GM21737 (cell line): ENCODE measurements around the gene ICAM1.
A peak's percentile ranks its signal among the peaks of the same experiment; 100 is the strongest.

ENCODE experiments used
- ATAC-seq: cut with Tn5 transposase; IDR thresholded peaks from one replicate; pipeline ENCODE4 v1.9.1; 2021; ENCODE audit warnings: mild to moderate bottlenecking, moderate library complexity; ENCODE audit not compliant: unreplicated experiment

Gene ICAM1

DNA sequence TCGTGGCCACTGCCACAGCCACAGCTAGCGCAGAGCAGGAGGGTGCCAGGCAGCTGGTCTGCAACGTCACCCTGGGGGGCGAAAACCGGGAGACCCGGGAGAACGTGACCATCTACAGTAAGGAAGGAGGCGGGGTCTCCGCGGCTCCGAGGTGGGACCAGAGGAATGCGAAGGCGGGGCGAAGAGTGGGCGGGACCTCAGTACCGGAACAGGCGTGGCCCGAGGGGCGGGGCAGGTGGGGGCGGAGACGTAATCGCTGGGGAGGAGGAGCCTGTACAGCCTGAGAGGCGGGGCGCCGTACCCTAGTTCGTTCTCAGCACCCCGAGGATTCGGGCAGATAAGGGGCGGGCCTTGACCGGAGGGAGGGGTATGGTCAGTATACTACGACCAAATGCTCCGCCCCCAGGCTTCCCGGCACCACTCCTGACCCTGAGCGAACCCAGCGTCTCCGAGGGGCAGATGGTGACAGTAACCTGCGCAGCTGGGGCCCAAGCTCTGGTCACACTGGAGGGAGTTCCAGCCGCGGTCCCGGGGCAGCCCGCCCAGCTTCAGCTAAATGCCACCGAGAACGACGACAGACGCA, 21.4 kb downstream of the ICAM1 start:
- ATAC-seq, result peak; percentile 56

DNA sequence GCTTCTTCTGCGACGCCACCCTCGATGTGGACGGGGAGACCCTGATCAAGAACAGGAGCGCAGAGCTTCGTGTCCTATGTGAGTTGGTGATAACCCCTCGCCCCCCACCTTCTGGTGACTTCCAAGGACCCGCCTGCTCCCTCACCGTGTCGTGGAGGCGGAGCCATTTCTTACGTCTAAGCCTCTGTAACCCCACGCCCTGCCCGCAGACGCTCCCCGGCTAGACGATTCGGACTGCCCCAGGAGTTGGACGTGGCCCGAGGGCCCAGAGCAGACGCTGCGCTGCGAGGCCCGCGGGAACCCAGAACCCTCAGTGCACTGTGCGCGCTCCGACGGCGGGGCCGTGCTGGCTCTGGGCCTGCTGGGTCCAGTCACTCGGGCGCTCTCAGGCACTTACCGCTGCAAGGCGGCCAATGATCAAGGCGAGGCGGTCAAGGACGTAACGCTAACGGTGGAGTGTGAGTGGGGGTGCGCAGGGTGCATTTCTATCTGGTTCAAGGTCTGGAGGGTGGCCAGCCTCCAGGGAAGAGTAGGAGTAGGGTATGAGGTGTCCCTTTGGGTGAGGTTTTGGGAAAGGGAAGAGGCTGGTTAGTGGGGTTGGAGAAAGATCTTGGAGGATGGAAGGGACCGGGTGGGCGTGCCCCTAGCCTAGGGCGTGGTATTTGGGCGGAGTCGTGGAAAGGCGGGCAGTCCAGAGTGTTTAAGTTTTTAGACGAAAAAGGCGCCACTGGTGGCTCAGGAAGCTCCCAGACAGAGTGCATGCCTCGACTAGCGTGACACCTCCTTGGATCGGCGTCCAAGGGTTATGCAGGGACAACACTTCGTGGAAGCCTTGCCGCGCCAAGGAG, 22.1 kb downstream of the ICAM1 start:
- no peak for ATAC-seq

DNA sequence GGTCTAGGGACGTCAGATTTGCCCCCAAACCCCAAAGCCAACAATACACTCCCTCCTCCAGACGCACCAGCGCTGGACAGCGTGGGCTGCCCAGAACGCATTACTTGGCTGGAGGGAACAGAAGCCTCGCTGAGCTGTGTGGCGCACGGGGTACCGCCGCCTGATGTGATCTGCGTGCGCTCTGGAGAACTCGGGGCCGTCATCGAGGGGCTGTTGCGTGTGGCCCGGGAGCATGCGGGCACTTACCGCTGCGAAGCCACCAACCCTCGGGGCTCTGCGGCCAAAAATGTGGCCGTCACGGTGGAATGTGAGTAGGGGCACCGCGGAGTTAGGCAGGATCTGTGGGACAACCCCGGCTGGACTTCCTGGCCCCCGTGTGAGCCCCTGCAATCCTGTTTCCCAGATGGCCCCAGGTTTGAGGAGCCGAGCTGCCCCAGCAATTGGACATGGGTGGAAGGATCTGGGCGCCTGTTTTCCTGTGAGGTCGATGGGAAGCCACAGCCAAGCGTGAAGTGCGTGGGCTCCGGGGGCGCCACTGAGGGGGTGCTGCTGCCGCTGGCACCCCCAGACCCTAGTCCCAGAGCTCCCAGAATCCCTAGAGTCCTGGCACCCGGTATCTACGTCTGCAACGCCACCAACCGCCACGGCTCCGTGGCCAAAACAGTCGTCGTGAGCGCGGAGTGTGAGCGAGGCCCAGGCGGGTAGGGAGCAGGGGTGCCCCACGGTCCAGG, 22.9 kb downstream of the ICAM1 start:
- no peak for ATAC-seq

DNA sequence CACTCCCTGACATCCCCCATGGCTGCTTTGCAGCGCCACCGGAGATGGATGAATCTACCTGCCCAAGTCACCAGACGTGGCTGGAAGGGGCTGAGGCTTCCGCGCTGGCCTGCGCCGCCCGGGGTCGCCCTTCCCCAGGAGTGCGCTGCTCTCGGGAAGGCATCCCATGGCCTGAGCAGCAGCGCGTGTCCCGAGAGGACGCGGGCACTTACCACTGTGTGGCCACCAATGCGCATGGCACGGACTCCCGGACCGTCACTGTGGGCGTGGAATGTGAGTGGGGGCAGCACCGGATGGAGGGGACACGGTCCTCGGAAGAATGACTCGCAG, 23.4 kb downstream of the ICAM1 start:
- ATAC-seq, result no peak

DNA sequence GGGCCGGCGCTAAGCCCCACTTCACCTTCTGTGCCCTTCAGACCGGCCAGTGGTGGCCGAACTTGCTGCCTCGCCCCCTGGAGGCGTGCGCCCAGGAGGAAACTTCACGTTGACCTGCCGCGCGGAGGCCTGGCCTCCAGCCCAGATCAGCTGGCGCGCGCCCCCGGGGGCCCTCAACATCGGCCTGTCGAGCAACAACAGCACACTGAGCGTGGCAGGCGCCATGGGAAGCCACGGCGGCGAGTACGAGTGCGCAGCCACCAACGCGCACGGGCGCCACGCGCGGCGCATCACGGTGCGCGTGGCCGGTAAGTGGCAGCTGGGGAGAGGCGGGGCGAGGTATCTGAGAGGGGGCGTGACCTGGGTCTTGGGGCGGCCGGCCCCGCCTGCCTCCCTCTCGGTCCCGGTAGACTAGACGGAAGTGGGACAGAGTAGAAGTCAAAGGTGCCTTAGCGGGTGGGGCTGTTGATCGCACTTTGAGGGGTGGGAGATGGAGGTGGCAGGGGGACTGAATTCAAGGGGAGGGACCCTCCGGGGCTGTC, 24.5 kb downstream of the ICAM1 start:
- ATAC-seq, result no peak

DNA sequence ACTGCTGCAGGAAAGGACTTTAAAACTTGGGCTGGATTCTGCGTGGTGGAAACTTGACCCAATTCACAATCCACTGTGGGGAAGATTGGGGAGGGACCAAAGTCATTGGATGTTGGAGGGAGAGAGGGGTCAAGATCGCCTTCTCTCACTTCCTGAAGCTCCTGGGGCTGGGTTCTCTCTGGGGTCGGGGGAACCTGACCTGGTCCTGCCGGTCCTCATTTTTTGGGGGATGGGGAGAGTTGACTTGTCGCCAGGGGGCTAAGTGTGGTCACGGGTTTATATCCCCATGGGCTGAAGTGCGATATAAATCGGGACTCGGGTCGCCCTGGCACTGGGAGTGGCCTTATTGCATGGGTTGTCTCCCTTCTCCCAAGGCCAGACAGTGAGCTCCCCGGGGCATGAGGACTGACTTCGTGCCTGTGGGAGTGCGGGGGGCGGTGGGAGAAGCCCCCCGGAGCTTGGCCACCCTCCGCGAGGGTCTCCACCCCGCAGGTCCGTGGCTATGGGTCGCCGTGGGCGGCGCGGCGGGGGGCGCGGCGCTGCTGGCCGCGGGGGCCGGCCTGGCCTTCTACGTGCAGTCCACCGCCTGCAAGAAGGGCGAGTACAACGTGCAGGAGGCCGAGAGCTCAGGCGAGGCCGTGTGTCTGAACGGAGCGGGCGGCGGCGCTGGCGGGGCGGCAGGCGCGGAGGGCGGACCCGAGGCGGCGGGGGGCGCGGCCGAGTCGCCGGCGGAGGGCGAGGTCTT, 25.1 kb downstream of the ICAM1 start:
- no peak for ATAC-seq

DNA sequence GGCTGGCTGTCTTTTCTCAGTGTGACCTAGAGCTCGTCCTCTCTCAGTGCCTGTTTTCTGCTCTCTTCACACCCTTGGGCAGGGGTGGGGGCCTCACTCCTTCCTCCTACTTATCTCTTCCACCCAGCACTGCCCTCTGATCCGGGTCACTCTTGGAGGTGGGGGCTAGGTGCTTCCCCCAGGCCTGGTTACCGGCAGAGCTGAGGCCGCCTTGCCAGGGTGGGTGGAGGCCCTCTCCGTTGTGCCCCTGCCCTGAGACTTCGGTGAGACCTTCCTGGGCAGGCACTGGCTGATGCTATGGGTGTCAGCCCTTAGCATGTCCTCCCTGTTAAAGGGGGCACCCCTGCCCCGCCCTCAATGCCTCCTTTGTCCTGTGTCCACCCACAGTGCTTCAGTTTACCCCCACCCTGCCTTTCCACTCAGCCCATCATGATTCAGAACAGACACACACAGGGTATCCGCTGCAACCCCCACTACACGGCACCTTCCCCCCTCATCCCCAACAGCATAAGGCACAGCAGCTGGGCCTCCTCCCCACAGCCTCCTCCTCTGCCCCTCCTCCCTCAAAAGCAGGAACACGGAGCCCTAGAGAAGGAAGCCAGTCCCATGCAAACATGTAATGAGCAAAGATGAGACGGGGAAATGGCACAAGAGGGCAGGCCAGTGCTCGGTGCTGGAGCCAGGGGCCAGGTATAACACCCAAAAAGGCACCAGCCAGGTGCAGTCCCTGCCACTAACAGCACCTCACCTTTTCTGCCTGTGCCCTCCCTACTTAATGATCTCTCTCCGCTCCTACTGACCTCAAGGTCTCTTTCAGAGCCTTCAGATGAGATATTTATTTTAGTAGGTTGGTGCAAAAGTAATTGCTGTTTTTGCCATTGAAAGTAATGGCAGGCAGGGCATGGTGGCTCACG, 28.9 kb downstream of the ICAM1 start:
- ATAC-seq, result no peak

DNA sequence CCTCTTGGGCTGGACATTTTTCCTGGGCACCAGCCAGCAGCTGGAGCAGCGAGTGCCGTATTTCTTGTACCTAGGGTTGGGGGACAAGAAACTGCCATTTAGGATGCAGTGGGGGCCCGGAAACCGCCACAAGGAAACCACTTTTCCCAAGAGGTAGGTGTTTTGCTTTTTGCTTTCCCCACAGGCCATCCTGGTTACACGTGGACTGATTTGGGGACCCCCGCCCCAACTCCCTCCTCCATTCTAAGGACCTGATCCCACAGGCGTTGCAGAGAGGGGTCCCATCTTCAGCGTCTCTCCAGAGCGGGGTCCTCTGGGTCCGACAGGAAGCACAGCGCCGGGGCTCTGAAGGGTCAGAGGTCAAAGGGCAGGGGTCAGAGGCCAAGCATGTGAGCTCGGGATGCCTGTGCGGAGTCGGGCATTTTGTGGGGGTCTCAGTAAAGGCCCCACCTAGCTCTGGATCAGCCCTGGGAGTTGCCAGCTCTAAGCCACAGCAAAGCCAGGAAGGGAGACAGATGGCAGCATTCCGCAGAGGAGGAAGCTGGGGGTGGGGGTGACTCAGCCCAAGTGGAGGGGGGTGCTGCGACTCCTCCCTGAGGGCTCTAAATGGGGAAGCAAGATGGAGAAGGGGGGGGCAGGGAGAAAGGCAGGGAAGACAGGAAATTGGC, 34.4 kb downstream of the ICAM1 start:
- ATAC-seq, result no peak

DNA sequence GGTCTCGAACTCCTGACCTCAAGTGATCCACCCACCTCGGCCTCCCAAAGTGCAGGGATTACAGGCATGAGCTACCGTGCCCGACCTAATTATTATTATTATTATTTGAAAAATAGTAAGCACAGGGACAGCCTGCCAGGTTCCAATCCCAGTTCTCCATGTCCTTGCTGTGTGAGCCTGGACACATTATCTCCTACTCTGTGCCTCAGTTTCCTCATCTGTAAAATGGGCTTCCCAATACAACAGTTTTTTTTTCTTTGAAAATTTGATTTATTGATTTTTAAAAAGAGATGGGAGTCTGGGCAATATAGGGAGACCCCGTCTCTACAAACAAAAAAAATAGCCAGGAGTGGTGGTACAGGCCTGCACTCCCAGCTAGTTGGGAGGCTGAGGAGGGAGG, 35.4 kb downstream of the ICAM1 start:
- no peak for ATAC-seq

DNA sequence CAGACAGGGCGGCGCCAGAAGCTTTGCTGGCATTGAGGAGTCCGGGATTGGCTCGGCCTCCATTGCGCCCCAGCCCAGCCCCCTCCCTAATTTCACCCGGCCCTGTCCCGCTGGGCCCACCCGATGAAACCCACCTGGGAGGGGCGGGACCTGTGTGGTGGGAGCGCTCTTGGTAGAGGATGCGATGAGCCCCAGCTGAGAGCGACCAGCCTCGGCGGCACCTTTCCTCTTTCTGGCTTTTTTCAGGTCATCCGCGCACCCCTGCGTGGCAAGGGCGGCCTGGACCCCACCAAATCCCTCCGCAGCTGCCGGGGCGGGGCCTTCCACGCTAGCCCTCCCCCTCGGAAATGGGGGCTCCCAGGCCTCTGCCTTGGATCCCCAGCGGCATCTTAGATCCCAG, 38.5 kb downstream of the ICAM1 start, which contains the start of gene ZGLP1:
ZGLP1 (minus strand) TSS at position 393 of the 400 bp plus-strand sequence.
- ATAC-seq, result no peak

DNA sequence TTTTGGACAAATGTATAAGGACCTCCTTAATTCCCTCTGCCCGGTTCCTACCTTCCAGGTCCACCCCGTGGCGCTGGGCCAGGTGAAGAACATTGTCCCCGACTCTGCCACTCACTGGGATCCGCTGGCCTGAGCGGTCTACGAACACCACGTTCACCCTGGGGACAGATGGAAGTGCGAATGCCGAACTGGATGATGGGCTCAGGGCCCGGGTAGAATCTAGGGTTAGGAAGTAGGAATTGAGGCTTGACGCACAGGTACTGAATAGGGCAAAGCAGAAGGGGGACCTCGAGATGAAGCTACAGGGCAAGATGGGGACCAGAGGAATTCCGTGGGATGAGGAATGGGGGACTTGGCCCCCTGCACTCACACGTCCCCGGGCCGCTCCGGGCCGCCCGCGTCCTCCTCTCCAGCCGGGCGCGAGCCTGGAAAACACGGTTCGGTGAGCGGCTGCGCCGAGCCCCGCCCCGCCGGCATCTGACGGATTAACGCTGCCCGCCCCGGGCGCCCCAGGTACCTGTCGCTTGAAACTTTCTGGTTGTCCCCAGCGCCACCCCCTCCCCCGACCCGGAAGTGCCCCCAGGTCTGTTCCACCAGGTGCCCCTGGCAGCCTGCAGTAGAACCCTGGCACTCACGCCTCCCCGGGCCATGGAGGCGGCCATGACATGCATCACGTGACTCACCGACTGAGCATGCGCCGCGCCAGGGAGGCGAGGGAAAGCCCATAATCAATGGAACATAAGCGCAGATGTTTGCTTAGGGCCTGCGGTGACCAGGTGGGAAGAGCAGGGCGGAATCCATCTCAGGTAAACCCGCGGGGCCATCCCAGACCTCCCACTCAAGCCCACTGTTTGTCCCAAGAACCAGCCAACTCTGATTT, 44.7 kb downstream of the ICAM1 start, which contains the start of gene FDX2:
FDX2 (minus strand) TSS at position 681 of the 880 bp plus-strand sequence; CDS start at position 662, 19 bp downstream.
- ATAC-seq, result no peak

DNA sequence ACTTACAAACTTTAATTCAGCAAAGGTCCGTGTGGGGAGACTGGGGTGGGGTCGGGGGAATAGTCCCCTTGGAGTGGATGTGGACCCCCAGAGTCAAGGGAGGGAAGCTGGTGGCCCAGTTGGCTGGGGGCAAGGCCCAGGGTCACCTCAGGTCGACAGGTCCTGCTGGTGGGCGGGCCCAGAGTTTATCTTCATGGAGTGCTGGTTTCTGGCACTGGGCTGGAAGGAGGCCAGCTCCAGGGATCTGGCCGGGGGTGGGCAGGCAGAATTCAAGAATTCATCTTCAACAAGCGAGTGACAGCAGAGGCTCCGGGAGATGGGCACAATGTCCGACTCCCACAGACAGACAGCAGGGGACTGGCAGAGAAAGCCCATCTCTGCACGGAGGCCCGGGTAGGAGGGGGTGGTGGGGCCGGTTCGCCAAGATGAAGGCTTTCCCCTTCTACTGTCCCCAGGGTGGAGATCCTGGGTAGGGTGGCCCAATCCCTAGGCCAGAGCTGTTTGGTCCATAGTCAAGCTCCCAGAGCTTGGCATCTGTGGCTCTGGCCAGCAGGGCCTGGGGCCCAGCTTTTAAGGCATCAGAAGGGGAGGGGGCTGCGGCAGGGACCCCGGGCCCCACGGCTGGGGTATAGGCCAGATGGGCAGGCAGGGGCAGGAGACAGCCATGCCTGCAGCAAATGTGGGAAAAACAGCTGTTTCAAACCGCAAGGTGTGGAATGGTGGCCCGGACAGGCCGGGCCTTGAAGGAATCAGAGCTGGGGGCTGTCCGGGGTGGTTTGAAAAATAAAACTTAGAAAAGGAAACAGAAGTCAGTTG, 45.5 kb downstream of the ICAM1 start:
- ATAC-seq, result no peak

DNA sequence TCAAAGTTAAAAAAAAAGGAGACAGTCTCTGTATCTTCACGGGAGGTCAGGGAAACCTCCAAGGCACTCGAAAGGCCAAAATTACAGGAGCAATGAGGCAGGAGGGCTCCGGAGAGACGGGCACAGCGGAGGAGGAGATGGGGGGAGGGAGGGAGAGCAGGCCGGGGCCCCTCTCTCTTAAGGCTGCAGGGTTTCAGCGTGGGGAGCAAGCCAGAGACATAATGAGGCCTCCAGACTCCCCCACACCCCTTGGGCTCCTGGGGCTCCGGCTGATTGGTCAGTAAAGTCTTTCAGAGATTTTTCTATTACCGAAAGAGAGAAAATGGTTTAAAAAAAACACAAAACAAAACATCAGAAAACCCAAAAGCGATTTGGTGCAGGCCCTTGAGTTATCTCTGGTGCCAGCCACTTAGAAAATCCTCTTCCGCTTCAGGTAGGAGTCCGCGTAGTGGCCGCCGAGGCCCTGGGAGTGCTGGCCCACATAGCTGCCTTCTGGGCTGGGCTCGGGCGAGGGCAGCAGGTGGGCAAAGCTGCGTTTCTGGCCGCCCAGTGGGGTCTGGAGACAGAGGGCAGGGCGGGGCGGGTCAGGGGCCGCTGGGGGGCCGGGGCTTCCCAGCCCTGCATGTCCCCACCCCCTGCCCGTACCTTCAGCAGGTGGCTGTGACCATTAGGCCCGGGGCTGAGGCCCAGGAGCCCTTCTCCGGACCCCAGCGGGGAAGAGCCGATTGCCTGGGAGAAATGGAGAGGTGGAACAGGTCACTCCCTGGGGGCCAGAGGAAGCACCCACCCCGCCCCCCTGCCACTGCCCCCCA, 46.3 kb downstream of the ICAM1 start:
- ATAC-seq, result no peak

DNA sequence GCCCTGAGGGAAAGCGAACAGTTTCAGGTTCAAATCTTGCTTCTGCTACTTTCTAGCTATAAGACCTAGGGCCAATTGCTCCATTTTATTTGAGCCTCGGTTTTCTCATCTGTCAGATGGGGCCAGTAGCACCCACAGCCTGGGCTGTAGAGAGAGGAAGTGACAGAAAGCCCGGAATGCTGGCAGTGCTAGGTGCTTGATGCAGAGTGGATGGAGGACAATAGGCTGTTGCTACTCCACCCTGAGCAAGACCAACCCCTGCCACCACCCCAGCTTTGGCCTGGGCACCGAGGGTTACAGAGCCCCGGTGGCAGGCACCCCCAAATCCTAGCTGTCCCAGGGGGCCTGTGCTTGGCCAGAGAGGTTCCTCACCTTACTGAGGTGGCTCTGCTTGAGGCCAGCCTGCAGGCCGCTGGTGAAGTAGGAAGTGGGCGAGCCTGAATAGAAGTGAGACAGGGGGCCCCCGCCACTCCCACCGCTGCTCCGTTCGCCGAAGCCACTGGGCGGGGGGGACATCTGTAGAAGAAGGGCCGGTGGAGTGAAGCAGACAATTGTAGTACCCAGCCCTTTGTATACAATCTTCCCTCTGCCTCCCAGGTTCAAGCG, 47.0 kb downstream of the ICAM1 start:
- ATAC-seq, result no peak

DNA sequence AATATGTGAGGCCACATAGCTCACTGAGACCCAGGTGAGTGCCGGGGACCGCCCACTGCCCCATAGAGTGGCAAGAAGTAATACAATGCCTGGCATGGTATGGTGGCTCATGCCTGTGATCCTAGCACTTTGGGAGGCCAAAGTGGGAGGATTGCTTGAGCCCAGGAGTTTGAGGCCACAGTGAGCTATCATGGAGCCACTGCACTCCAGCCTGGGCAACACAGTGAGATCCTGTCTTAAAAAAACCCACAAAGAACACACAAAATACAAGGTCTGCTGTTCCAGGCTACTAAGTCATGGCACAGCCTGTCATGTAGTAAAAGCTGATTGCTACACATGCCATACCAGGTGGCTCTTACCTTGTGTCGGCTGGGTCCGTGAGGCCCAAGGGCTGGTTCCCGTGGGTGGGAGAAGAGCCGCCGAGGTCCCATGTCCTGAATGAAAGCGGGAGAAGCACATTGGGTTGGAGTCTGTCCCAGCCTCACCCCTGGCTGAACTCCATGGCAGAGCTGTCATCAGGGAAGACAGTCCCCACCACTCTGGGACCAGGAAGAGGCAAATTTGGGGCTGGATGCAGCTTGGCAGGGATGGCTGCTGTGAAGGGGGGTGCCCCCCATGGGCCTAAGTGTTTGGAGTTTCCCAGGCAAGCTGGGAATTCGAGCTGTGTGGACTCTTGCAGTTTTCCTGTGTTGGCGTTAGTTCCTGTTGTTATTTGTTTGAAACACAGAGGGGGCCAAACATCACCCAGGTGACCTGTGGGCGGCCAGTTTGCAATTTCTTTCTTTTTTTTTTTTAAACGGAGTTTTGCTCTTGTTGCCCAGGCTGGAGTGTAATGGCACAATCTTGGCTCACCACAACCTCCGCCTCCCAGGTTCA, 48.1 kb downstream of the ICAM1 start:
- ATAC-seq, result no peak
